Neuron (in vitro differentiated cells): ENCODE measurements around the gene HADHB.
"Not testable (repeated sequence)": the region's sequence is repeated elsewhere in the genome, so short reads cannot be mapped to it uniquely, and the experiment has no call there.

Experiments
- H2AFZ ChIP-seq: one replicate; pipeline ENCODE4 v1.6.1; 2013; ENCODE audit warnings: low read depth, mild to moderate bottlenecking, inconsistent platforms, low read length, moderate library complexity
- H3K27me3 ChIP-seq: one replicate; pipeline ENCODE4 v1.6.1; 2013; ENCODE audit warnings: low read length; ENCODE audit not compliant: insufficient read depth
- H3K36me3 ChIP-seq: one replicate; pipeline ENCODE4 v1.6.1; 2013; ENCODE audit warnings: low read length; ENCODE audit not compliant: insufficient read depth
- H3K4me1 ChIP-seq: one replicate; pipeline ENCODE4 v1.6.1; 2013; ENCODE audit warnings: low read length; ENCODE audit not compliant: insufficient read depth
- H3K4me3 ChIP-seq: 2 replicates; pipeline ENCODE4 v1.5.1; 2013; ENCODE audit warnings: mild to moderate bottlenecking, low read length, moderate library complexity
- H3K9me3 ChIP-seq: one replicate; pipeline ENCODE4 v1.6.1; 2013; ENCODE audit warnings: low read length

The HADHB gene

DNA sequence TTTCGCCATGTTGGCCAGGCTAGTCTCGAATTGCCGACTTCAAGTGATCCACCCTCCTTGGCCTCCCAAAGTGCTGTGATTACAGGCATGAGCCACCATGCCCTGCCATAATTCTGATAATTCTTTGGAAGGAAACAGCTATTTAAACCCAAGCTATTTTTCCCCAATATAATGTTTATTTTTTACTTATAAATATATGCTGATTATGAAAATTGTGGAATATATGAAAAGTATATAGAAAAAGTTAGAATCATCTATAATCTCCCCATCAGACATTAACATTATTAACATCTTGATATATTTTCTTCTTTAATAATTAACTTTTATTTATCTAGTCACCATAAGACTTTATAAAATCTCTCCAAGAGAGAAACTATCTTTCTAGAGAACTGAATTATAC lies 41.2 kb downstream of the HADHB start:
- Histone ChIP-seq H3K4me3 (no peak overlapping the region), H3K27me3 (no peaks in the 10 kb centered on the region), H3K4me1 (no peaks in the 10 kb centered on the region), H3K36me3 (peaks cover 70% of the 10 kb centered on the region), H3K9me3 (no peaks in the 10 kb centered on the region), H2AFZ (no peak overlapping the region)

DNA sequence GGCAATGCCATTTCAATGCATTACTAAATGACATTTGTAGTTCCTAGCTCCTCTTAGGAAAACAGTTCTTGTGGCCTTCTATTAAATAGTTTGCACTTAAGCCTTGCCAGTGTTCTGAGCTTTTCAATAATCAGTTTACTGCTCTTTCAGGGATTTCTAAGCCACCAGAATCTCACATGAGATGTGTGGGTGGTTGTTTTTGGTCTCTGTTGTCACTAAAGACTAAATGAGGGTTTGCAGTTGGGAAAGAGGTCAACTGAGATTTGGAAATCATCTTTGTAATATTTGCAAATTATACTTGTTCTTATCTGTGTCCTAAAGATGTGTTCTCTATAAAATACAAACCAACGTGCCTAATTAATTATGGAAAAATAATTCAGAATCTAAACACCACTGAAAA lies 45.3 kb downstream of the HADHB start:
- Histone ChIP-seq H3K4me3 (no peak overlapping the region), H3K36me3 (peaks cover 39% of the 10 kb centered on the region), H3K9me3 (no peaks in the 10 kb centered on the region), H2AFZ (no peak overlapping the region), H3K4me1 (no peaks in the 10 kb centered on the region), H3K27me3 (no peaks in the 10 kb centered on the region)

DNA sequence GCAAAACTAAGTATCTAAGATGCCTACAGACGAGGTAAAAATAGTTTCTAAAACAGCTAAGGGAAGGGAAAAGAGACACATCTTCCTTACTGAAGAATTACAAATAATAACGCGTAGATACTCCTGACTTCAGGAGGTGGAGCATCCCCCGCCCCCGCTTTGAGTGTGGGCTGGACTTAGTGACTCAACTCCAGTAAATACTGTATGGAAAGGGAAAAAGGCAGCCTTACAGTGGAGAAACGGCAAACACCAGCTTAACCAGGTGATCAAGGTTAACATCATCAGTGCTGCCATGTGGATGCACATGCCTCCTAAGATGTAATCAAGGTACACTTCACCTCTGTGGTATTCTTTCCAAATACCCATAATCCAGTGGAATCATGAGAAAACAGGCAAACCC lies 47.9 kb downstream of the HADHB start:
- Histone ChIP-seq H2AFZ (no peak overlapping the region), H3K4me3 (no peak overlapping the region), H3K27me3 (no peaks in the 10 kb centered on the region), H3K9me3 (no peaks in the 10 kb centered on the region), H3K36me3 (peaks cover 21% of the 10 kb centered on the region), H3K4me1 (no peaks in the 10 kb centered on the region)

DNA sequence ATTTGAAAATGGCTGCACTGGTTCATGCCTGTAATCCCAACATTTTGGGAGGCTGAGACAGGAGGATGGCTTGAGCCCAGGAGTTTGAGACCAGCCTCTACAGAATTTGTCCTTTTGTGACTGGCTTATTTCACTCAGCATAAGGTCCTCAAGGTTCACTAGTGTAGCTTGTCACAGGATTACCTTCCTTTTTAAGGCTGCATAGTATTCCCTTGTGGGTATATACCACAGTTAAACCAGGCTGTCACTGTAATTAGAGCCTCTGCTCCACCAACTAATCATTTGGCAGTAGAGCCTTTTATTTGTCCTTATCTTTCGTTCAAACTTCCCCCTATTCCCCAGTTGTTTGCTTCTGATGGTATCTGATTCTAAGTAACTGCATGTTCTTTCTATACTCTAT lies 50.8 kb downstream of the HADHB start:
- Histone ChIP-seq H3K27me3 (no peaks in the 10 kb centered on the region), H3K36me3 (peaks cover 3% of the 10 kb centered on the region), H3K9me3 (no peaks in the 10 kb centered on the region), H2AFZ (no peak overlapping the region), H3K4me1 (peaks cover 18% of the 10 kb centered on the region), H3K4me3 (no peak overlapping the region)

DNA sequence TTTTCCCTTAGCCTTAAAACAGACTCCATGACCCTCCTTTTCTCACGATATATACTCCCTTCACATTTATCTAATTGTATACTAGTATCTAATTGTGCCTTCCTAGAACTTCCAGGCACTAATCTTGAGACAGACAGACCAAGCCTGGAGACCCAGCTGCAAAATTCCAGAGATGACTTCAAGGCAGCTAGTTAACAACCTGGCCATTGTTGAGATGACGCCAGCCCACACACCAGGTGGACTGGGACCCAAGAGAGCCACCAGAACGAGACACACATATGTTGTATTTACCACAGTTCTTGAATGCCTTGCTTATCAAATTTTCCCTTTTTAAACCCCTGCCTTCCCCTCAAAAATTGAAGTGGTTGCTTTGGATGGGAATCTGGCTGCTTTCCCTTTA lies 52.3 kb downstream of the HADHB start:
- Histone ChIP-seq H2AFZ (no peak overlapping the region), H3K4me1 (peaks cover 27% of the 10 kb centered on the region), H3K27me3 (no peaks in the 10 kb centered on the region), H3K36me3 (no peaks in the 10 kb centered on the region), H3K4me3 (no peak overlapping the region), H3K9me3 (no peaks in the 10 kb centered on the region)

DNA sequence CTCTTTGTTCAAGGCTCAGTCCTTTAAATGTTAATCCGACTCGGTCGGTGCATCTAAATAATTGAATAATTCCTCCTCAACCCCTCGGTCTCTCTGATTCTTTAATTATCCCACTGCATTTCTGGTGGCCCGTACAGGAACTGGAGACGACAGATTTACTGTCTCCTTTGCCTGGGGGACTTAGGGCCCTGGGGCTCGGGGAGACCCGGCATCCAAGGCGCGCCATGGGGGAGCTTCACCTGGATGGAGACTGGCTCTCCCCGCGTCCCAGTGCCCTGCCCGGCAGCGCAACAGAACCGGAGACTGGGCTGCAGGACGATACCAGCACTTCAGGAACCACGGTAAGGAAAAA lies 53.5 kb downstream of the HADHB start:
- H3K9me3 ChIP-seq, result no peaks in the 10 kb centered on the region
- no peak overlapping the region for H2AFZ ChIP-seq
- no peaks in the 10 kb centered on the region for H3K36me3 ChIP-seq
- H3K4me1 ChIP-seq, result peaks cover 27% of the 10 kb centered on the region
- H3K27me3 ChIP-seq, result no peaks in the 10 kb centered on the region
- H3K4me3 ChIP-seq, result no peak overlapping the region

DNA sequence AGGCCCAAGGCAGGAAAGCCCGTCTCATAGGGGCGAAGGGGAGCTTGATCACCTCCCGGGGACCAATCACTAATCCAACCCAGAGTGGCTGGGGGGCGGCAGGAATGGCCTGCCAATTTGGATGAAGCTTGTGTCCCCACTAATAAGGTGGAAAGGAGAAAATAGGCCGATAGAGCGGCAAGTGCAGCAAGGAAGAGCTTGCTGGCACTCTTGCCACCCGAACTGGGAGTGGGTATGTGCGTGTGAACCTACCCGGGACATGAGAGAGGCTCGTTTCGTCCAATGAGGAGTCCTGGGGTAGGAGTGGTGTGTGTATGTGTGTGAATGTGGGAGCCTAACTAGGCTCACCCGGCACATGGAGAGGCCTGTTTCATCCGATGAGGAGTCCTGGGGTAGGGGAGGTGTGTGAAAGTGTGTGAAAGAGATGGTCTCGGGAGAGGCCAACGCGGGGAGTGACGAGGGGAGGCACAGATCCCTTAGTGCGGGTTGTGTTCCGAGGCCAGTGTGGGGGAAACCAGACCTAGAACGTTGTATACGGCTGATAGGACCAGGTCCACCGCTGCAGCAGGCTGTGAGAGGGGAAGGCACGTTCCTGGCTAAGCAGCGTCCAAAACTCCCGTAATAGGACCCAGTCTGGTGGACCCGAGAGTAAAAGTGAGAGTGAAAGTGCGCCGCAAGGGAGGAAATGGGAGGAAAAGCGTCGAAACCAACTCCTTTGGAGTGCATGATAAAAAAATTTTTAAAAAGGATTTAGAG lies 54.1 kb downstream of the HADHB start:
- H3K4me1 ChIP-seq, result peaks cover 27% of the 10 kb centered on the region
- no peaks in the 10 kb centered on the region for H3K9me3 ChIP-seq
- H3K36me3 ChIP-seq, result no peaks in the 10 kb centered on the region
- H3K27me3 ChIP-seq, result no peaks in the 10 kb centered on the region
- peak overlapping the region; percentile 51 for H3K4me3 ChIP-seq
- peak overlapping the region; percentile 93 for H2AFZ ChIP-seq

DNA sequence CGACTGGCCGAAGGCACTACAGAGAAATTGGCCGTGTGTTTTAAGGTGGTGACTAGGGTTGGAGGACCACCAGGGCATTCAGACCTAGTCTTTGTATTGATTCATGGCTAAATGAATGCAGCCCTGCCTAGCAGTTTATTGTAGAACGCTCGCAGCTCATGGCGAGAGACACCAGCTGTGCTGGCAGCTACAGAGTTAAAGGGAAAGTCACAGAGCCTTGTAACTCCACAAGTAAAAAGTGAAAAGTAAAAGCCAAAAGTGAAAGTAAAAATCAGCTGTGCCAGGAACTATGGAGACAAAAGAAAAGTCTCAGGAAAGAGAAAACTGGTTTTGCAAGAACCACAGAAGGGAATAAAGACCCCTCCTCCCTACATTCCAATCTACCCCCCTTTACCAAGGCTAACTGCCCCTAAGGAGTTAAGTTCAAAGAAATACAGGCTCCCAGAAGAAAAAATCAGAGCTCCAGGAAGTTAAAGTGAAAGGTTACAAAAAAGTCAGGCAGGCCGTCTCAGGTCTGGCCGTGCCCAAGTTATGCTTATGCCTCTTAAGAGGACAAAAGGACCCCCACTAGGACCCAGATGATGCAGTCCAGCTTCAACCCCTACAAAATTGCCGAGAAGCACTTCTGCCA lies 54.8 kb downstream of the HADHB start:
- H2AFZ ChIP-seq, result peak overlapping the region; percentile 93
- no peaks in the 10 kb centered on the region for H3K27me3 ChIP-seq
- H3K4me1 ChIP-seq, result peaks cover 27% of the 10 kb centered on the region
- H3K36me3 ChIP-seq, result no peaks in the 10 kb centered on the region
- H3K9me3 ChIP-seq, result no peaks in the 10 kb centered on the region
- peak overlapping the region; percentile 51 for H3K4me3 ChIP-seq

DNA sequence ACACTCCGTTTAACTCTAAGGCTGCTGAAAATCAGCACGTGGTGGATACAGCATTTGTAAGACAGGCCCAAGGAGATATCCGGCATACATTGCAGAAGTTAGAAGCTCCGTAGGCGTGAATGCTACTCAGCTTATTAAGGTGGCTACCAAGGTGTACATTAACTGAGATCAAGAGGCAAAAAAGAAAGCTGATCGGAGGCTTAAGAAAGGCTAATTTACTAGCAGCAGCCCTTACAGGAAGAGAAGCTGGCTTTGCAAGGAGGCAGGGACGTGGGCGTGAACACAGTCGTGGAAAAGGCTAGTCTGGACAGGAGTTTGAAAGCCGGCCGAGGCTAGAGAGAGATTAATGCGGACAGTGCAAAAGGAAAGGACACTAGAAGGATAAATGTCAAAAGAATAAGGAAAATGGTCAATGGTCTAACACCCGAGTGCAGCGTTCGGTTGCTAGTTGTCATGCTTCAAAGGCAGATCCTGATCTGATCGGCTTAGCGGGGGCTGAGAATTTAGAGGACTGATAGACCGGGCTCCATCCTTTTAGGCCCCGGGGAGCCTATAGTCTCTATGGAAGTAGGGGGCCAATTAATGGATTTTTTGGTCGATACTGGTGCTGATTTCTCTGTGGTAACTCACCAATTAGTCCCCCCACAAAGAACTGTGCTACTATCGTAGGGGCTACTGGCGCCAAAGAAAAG lies 55.6 kb downstream of the HADHB start:
- H3K9me3 ChIP-seq, result no peaks in the 10 kb centered on the region
- H3K27me3 ChIP-seq, result no peaks in the 10 kb centered on the region
- H3K4me3 ChIP-seq, result peak overlapping the region; percentile 51
- H2AFZ ChIP-seq, result peak overlapping the region; percentile 93
- H3K36me3 ChIP-seq, result no peaks in the 10 kb centered on the region
- H3K4me1 ChIP-seq, result peaks cover 27% of the 10 kb centered on the region

DNA sequence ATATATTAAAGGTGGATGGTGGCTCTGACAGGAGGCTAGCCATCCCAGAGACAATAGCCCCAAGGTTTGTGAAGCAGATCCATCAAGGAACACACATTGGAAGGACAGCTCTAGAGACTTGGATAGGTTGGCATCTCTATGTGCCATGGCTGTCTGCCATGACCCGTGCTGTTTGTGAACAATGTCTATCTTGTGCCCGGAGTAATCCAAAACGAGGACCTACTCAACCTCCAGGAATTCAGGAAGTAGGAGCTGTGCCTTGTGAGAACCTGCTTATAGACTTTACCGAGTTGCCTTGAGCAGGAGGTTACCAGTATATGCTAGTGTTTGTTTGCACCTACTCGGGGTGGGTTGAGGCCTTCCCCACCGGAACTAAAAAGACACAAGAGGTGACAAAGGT lies 58.1 kb downstream of the HADHB start:
- Histone ChIP-seq H3K4me3 (no peak overlapping the region), H3K36me3 (no peaks in the 10 kb centered on the region), H2AFZ (no peak overlapping the region), H3K27me3 (no peaks in the 10 kb centered on the region), H3K4me1 (peaks cover 29% of the 10 kb centered on the region), H3K9me3 (no peaks in the 10 kb centered on the region)

DNA sequence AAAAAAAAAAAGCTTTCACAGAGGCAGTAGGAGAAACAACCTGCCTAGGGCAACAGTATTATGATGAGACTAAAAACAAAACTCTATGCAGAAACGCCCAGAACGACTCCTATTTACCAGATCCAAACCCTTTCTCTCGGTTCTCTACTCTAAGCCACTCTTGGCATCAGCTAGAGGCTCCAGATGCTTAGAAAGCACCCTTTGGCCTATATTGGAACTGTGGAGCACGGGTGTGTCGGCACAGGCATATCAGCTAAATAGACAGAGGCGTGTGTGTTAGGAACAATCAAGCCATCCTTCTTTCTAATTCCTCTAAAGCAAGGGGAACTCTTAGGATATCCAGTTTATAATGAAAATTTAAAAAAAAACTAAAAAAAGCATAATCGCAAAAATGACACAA lies 60.4 kb downstream of the HADHB start:
- H3K27me3 ChIP-seq, H3K9me3 ChIP-seq, H3K36me3 ChIP-seq, H3K4me3 ChIP-seq, H2AFZ ChIP-seq: not testable (repeated sequence)
- H3K4me1 ChIP-seq, result peaks cover 16% of the 10 kb centered on the region

DNA sequence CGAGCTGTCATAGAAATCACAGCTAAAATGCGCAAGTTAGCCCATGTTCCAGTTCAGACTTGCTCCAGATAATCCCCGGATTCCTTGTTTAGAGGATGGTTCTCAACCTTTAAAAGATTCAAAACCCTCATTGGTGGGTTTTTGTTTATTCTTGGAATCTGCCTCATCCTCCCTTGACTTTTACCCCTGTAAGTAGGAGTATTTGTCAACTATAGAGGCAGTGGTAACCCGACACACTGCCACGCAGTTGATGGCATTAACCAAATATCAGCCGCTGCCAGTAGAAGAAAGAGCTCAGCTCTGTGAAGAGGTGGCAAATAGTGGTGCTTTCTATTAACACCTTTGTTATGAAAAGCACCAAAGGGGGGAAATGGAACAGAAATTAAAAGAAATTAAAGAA lies 60.8 kb downstream of the HADHB start:
- Histone ChIP-seq H3K4me3 (no peak overlapping the region), H3K27me3 (no peaks in the 10 kb centered on the region), H3K36me3 (no peaks in the 10 kb centered on the region), H3K9me3 (no peaks in the 10 kb centered on the region), H3K4me1 (peaks cover 12% of the 10 kb centered on the region), H2AFZ (no peak overlapping the region)

DNA sequence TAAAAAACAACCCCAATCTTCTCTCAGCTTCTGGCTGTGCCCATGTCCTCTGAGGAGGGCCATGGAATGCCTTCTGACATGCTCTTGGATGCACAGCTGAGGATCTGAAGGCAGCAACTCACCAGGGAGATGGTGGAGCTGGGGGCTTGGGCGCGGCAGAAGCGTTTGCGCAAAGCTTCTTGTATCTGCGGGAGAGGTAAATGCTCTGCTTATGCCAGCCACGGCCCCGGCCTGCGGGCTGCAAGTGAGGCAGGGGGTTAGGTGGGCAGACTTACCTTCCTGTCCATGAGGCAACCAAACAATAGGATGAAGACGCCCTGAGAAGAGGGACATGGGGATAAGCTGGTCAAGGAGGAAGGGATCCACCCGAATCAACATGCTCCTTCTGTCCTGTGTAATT lies 65.2 kb downstream of the HADHB start:
- Histone ChIP-seq H3K4me1 (peaks cover 3% of the 10 kb centered on the region), H3K4me3 (no peak overlapping the region), H2AFZ (no peak overlapping the region), H3K36me3 (no peaks in the 10 kb centered on the region), H3K27me3 (no peaks in the 10 kb centered on the region), H3K9me3 (no peaks in the 10 kb centered on the region)
